WTC11 (cell line): ENCODE data around the gene HACD3. TPM values are rescaled to one million over a fixed set of nuclear protein-coding genes. Genes with fewer than 3 reads are reported as not detected.

Source experiments
- ATF1 ChIP-seq: sonication (generic); formaldehyde crosslinking; IDR thresholded peaks from 2 replicates; pipeline ENCODE4 v1.8.1; 2023; ENCODE audit warnings: mild to moderate bottlenecking, moderate library complexity, missing genetic modification reagents
- ATF6 ChIP-seq: sonication (generic); formaldehyde crosslinking; IDR thresholded peaks from 2 replicates; pipeline ENCODE4 v1.8.1; 2023; ENCODE audit warnings: mild to moderate bottlenecking, missing genetic modification reagents
- CREM ChIP-seq: sonication (generic); formaldehyde crosslinking; IDR thresholded peaks from 2 replicates; pipeline ENCODE4 v1.8.1; 2022; ENCODE audit warnings: mild to moderate bottlenecking, missing genetic modification reagents, moderate library complexity
- E2F1 ChIP-seq: sonication (generic); formaldehyde crosslinking; IDR thresholded peaks from 2 replicates; pipeline ENCODE4 v1.8.0; 2022; ENCODE audit warnings: mild to moderate bottlenecking, missing genetic modification reagents
- ESRRA ChIP-seq: sonication (generic); formaldehyde crosslinking; IDR thresholded peaks from 2 replicates; pipeline ENCODE4 v1.8.1; 2022; ENCODE audit warnings: mild to moderate bottlenecking, missing genetic modification reagents, borderline replicate concordance
- ETV6 ChIP-seq: sonication (generic); formaldehyde crosslinking; IDR thresholded peaks from 2 replicates; pipeline ENCODE4 v1.8.1; 2022; ENCODE audit warnings: mild to moderate bottlenecking, missing genetic modification reagents
- FOXK1 ChIP-seq: sonication (generic); formaldehyde crosslinking; IDR thresholded peaks from 2 replicates; pipeline ENCODE4 v1.8.0; 2022; ENCODE audit warnings: mild to moderate bottlenecking, moderate library complexity, missing genetic modification reagents
- FOXP1 ChIP-seq: sonication (generic); formaldehyde crosslinking; IDR thresholded peaks from 2 replicates; pipeline ENCODE4 v1.8.0; 2022; ENCODE audit warnings: missing genetic modification reagents, mild to moderate bottlenecking, moderate library complexity, borderline replicate concordance
- FOXP4 ChIP-seq: sonication (generic); formaldehyde crosslinking; IDR thresholded peaks from 2 replicates; pipeline ENCODE4 v1.8.0; 2022; ENCODE audit warnings: mild to moderate bottlenecking, missing genetic modification reagents
- HMGXB4 ChIP-seq: sonication (generic); formaldehyde crosslinking; IDR thresholded peaks from 2 replicates; pipeline ENCODE4 v1.8.1; 2023; ENCODE audit warnings: mild to moderate bottlenecking, moderate library complexity, missing genetic modification reagents
- KAT7 ChIP-seq: sonication (generic); formaldehyde crosslinking; IDR thresholded peaks from 2 replicates; pipeline ENCODE4 v1.8.1; 2023; ENCODE audit warnings: missing genetic modification reagents, mild to moderate bottlenecking, borderline replicate concordance
- MAX ChIP-seq: sonication (generic); formaldehyde crosslinking; IDR thresholded peaks from 2 replicates; pipeline ENCODE4 v1.8.0; 2022; ENCODE audit warnings: mild to moderate bottlenecking, missing genetic modification reagents
- NFYB ChIP-seq: sonication (generic); formaldehyde crosslinking; conservative IDR thresholded peaks from 2 replicates; pipeline ENCODE4 v1.8.0; 2022; ENCODE audit warnings: low read depth, missing genetic modification reagents
- NR1H2 ChIP-seq: sonication (generic); formaldehyde crosslinking; IDR thresholded peaks from 2 replicates; pipeline ENCODE4 v1.9.0; 2021; ENCODE audit warnings: mild to moderate bottlenecking, moderate library complexity, missing genetic modification reagents
- NR2C2 ChIP-seq: sonication (generic); formaldehyde crosslinking; IDR thresholded peaks from 2 replicates; pipeline ENCODE4 v1.8.0; 2022; ENCODE audit warnings: mild to moderate bottlenecking, missing genetic modification reagents
- SMAD3 ChIP-seq: sonication (generic); formaldehyde crosslinking; IDR thresholded peaks from 2 replicates; pipeline ENCODE4 v1.8.0; 2022; ENCODE audit warnings: missing genetic modification reagents, mild to moderate bottlenecking, borderline replicate concordance
- SMAD4 ChIP-seq: sonication (generic); formaldehyde crosslinking; IDR thresholded peaks from 2 replicates; pipeline ENCODE4 v1.8.0; 2022; ENCODE audit warnings: mild to moderate bottlenecking, missing genetic modification reagents
- TEAD1 ChIP-seq: sonication (generic); formaldehyde crosslinking; IDR thresholded peaks from 2 replicates; pipeline ENCODE4 v1.8.0; 2022; ENCODE audit warnings: mild to moderate bottlenecking, missing genetic modification reagents
- TP53 ChIP-seq: sonication (generic); formaldehyde crosslinking; IDR thresholded peaks from 2 replicates; pipeline ENCODE4 v1.8.1; 2023; ENCODE audit warnings: mild to moderate bottlenecking, missing genetic modification reagents
- ZBTB43 ChIP-seq: sonication (generic); formaldehyde crosslinking; IDR thresholded peaks from 2 replicates; pipeline ENCODE4 v1.8.1; 2023; ENCODE audit warnings: mild to moderate bottlenecking, missing genetic modification reagents
- ZNF138 ChIP-seq: sonication (generic); formaldehyde crosslinking; conservative IDR thresholded peaks from 2 replicates; pipeline ENCODE4 v1.8.1; 2022; ENCODE audit warnings: mild to moderate bottlenecking, moderate library complexity, missing genetic modification reagents
- ZNF232 ChIP-seq: sonication (generic); formaldehyde crosslinking; IDR thresholded peaks from 2 replicates; pipeline ENCODE4 v1.8.0; 2022; ENCODE audit warnings: mild to moderate bottlenecking, missing genetic modification reagents
- ZNF317 ChIP-seq: sonication (generic); formaldehyde crosslinking; IDR thresholded peaks from 2 replicates; pipeline ENCODE4 v1.8.1; 2023; ENCODE audit warnings: low read depth, mild to moderate bottlenecking, moderate library complexity, missing genetic modification reagents, borderline replicate concordance
- ZNF416 ChIP-seq: fragments of 250-450 bp; sonication (Bioruptor Pico); IDR thresholded peaks from 2 replicates; pipeline ENCODE4 v1.9.0; 2021; ENCODE audit warnings: mild to moderate bottlenecking, inconsistent platforms
- total RNA-seq: library from RNA; stranded (reverse); gene quantifications from 3 replicates; pipeline ENCODE4 v1.2.3, GENCODE V29; 2021
- TF ChIP-seq, protein P1 (sequence below): fragments of 250-450 bp; sonication (Bioruptor Pico); IDR thresholded peaks from 2 replicates; pipeline ENCODE4 v1.9.0; 2021; ENCODE audit warnings: mild to moderate bottlenecking
- TF ChIP-seq, protein P2 (sequence below): sonication (generic); formaldehyde crosslinking; IDR thresholded peaks from 2 replicates; pipeline ENCODE4 v1.8.0; 2023; ENCODE audit warnings: missing genetic modification reagents

The HACD3 gene
- total RNA-seq, 1 experiment from 2014 or later = 95.9 TPM

GRCh38 chr15:65530318-65531111, at the start of gene HACD3 (continued):
- TF ChIP-seq ZNF232 (0 out of 2 replicates have a peak, but pooled peaks have one; percentile 53), ZNF138 (peak; percentile 53; the same call in 1 of the 2 replicates), ATF6 (CRISPR knock-in tag) (no peak), FOXP1 (CRISPR knock-in tag) (peak; percentile 97), HMGXB4 (peak; percentile 77), TP53 (no peak; the same call in 1 of the 2 replicates), NFYB (CRISPR knock-in tag) (no peak), NR2C2 (CRISPR knock-in tag) (no peak; the same call in 1 of the 2 replicates), SMAD4 (CRISPR knock-in tag) (0 out of 2 replicates have a peak, but pooled peaks have one; percentile 51), MAX (CRISPR knock-in tag) (peak; percentile 96), FOXP4 (CRISPR knock-in tag) (peak; percentile 93), FOXK1 (CRISPR knock-in tag) (peak; percentile 80; the same call in 1 of the 2 replicates), ZNF416 (0 out of 2 replicates have a peak, but pooled peaks have one; percentile 80), CREM (CRISPR knock-in tag) (peak; percentile 54; the same call in 1 of the 2 replicates), KAT7 (CRISPR knock-in tag) (peak; percentile 97), TEAD1 (CRISPR knock-in tag) (no peak), ESRRA (CRISPR knock-in tag) (0 out of 2 replicates have a peak, but pooled peaks have one; percentile 85), SMAD3 (CRISPR knock-in tag) (0 out of 2 replicates have a peak, but pooled peaks have one; percentile 16), ETV6 (peak; percentile 97), E2F1 (CRISPR knock-in tag) (0 out of 2 replicates have a peak, but pooled peaks have one; percentile 29), ZBTB43 (CRISPR knock-in tag) (no peak), NR1H2 (no peak), ZNF317 (CRISPR knock-in tag) (0 out of 2 replicates have a peak, but pooled peaks have one; percentile 28), ATF1 (CRISPR knock-in tag) (no peak)
- TF ChIP-seq, protein P1, sequence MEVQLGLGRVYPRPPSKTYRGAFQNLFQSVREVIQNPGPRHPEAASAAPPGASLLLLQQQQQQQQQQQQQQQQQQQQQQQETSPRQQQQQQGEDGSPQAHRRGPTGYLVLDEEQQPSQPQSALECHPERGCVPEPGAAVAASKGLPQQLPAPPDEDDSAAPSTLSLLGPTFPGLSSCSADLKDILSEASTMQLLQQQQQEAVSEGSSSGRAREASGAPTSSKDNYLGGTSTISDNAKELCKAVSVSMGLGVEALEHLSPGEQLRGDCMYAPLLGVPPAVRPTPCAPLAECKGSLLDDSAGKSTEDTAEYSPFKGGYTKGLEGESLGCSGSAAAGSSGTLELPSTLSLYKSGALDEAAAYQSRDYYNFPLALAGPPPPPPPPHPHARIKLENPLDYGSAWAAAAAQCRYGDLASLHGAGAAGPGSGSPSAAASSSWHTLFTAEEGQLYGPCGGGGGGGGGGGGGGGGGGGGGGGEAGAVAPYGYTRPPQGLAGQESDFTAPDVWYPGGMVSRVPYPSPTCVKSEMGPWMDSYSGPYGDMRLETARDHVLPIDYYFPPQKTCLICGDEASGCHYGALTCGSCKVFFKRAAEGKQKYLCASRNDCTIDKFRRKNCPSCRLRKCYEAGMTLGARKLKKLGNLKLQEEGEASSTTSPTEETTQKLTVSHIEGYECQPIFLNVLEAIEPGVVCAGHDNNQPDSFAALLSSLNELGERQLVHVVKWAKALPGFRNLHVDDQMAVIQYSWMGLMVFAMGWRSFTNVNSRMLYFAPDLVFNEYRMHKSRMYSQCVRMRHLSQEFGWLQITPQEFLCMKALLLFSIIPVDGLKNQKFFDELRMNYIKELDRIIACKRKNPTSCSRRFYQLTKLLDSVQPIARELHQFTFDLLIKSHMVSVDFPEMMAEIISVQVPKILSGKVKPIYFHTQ (CRISPR knock-in tag) = no peak
- TF ChIP-seq, protein P2, sequence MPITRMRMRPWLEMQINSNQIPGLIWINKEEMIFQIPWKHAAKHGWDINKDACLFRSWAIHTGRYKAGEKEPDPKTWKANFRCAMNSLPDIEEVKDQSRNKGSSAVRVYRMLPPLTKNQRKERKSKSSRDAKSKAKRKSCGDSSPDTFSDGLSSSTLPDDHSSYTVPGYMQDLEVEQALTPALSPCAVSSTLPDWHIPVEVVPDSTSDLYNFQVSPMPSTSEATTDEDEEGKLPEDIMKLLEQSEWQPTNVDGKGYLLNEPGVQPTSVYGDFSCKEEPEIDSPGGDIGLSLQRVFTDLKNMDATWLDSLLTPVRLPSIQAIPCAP (CRISPR knock-in tag) = peak; percentile 94
